SKM-1 (cell line): ENCODE results near the gene TMEM43.
"Not testable (repeated sequence)": the region's sequence is repeated elsewhere in the genome, so short reads cannot be mapped to it uniquely, and the experiment has no call there.

ENCODE experiments used
- DNase-seq: peaks from one replicate; lab custom pipeline; 2025; ENCODE audit not compliant: unreplicated experiment; lab: John Stamatoyannopoulos, UW

TMEM43 gene

GRCh38 chr3:14124615-14125192, at the start of gene TMEM43, which contains the start of gene CHCHD4:
TSS of gene TMEM43 (plus strand) at chr3:14125052. CDS start at chr3:14125194, 142 bp downstream.
TSS of gene CHCHD4 (minus strand) at chr3:14124870. CDS start at chr3:14124676, 194 bp downstream.
- peak; percentile 99 for DNase-seq

GRCh38 chr3:14075233-14075632, 49.6 kb upstream of the TMEM43 start:
- DNase-seq: not testable (repeated sequence)

GRCh38 chr3:14077310-14077709, 47.5 kb upstream of the TMEM43 start:
- no peak for DNase-seq

GRCh38 chr3:14082108-14082657, 42.7 kb upstream of the TMEM43 start:
- DNase-seq: no peak

GRCh38 chr3:14087461-14087860, 37.4 kb upstream of the TMEM43 start:
- DNase-seq: not testable (repeated sequence)

- DNase-seq: not testable (repeated sequence)
Observed at GRCh38 chr3:14091959-14092358, 32.9 kb upstream of the TMEM43 start.

GRCh38 chr3:14092464-14092863, 32.4 kb upstream of the TMEM43 start:
- DNase-seq: no peak

- DNase-seq: no peak
Observed at GRCh38 chr3:14093831-14094230, 31.0 kb upstream of the TMEM43 start.

- DNase-seq: no peak
Observed at GRCh38 chr3:14096742-14097141, 28.1 kb upstream of the TMEM43 start.

- no peak for DNase-seq
Observed at GRCh38 chr3:14097616-14098391, 27.0 kb upstream of the TMEM43 start.

- not testable (repeated sequence) for DNase-seq
Observed at GRCh38 chr3:14109821-14110220, 15.0 kb upstream of the TMEM43 start.

GRCh38 chr3:14110699-14111098, 14.2 kb upstream of the TMEM43 start:
- no peak for DNase-seq

- DNase-seq: no peak
Observed at GRCh38 chr3:14113965-14114635, 10.8 kb upstream of the TMEM43 start.

- DNase-seq: no peak
Observed at GRCh38 chr3:14117468-14118399, 7.1 kb upstream of the TMEM43 start.

- DNase-seq: no peak
Observed at GRCh38 chr3:14118400-14119381, 6.2 kb upstream of the TMEM43 start.

GRCh38 chr3:14119651-14120050, 5.2 kb upstream of the TMEM43 start:
- no peak for DNase-seq

- DNase-seq: no peak
Observed at GRCh38 chr3:14120111-14120920, 4.5 kb upstream of the TMEM43 start.

GRCh38 chr3:14120921-14121448, 3.9 kb upstream of the TMEM43 start:
- not testable (repeated sequence) for DNase-seq
